Measurements from ENCODE around the gene PABPN1L. TPM values are rescaled to one million over a fixed set of nuclear protein-coding genes. Genes with fewer than 3 reads are reported as not detected.

Gene PABPN1L
- total and polyA plus RNA-seq, 2 of the 13 experiments (the other 11 are each of a cell fraction or from before 2014, with no cell fraction given), result not detected

DNA sequence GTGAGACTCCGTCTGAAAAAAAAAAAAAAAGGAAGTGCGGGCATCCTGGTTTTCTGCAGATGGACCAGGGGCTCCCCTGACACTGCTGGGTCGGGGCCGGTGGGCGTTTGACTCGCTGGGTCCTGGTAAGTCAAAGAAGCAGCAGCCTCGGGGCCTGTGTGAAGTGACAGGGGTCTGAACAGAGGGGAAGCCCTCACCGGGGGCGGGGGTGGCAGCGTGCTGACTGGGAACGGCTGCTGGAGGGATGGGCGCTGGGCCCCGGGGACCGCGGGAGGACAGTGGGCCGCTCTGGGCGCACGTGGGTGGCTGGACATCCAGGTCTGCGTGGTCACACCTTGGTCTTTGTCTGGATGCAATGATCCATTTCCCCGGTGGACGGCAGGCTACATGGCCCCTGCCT is 17.9 kb downstream of the PABPN1L start:
- Histone ChIP-seq H3K9ac (ENCODE audit: insufficient read depth, low read depth, low read length) (no peak overlapping the region), H2AFZ (ENCODE audit: low read length) (no peak overlapping the region), H3K9me3 (ENCODE audit: low read length) (no peaks in the 10 kb centered on the region), H4K20me1 (ENCODE audit: insufficient read depth, low read length) (peaks cover 3% of the 10 kb centered on the region; the same call in 1 of the 2 replicates), H3K27me3 (ENCODE audit: control insufficient read depth in 1 of 2, insufficient read depth in 2 of 2, low read length in 2 of 2) (no peaks in the 10 kb centered on the region), H3K27ac (ENCODE audit: extremely low read length, insufficient read depth, low read length) (no peak overlapping the region), H3K4me3 (replicated peaks in 1 of 3; ENCODE audit: insufficient read depth in 1 of 3, low read depth in 2 of 3, low read length in 3 of 3) (no peak overlapping the region), H3K4me1 (ENCODE audit: insufficient read depth, low read length) (no peaks in the 10 kb centered on the region), H3K4me2 (ENCODE audit: low read depth, low read length) (no peak overlapping the region), H3K79me2 (ENCODE audit: insufficient read depth, low read length) (no peaks in the 10 kb centered on the region), H3K36me3 (replicated peaks in 1 of 2; ENCODE audit: control insufficient read depth in 1 of 2, insufficient read depth in 2 of 2, low read length in 2 of 2) (peaks cover 0 to 3% of the 10 kb centered on the region in 2 experiments; a peak in 2 of 5 replicates)
- WGBS (ENCODE audit: low lambda C conversion rate), result 89% methylated on average over 16 of the region's 21 CpGs
- BruUV-seq (replicated peaks), result no TSS peak
- ChIA-PET POLR2A (interaction anchor here (1.1 kb wide), 1 partner anchor 8 kb away, joined by 3 read pairs; the partner anchor contains the start of genes GALNS and TRAPPC2L), CTCF (ENCODE audit: low intra/inter-chr PET ratio, low total read pairs) (no interaction called here)
- no peak for DNase-seq (ENCODE audit: low spot score)
- in situ Hi-C loops (cut with HindIII; ENCODE audit: extremely low pct_ligation_motif_present, low pct_unique_long_range_greater_than_20kb), result no loop called here
- intact Hi-C loops (cut with micrococcal nuclease; ENCODE audit: unreplicated experiment), result no loop called here
- TF ChIP-seq GABPB1 (CRISPR knock-in tag; IDR thresholded peaks at IDR 0.05) (no peak), ZNF335 (CRISPR knock-in tag; IDR thresholded peaks at IDR 0.05) (no peak), ZNF264 (CRISPR knock-in tag; IDR thresholded peaks at IDR 0.05) (no peak), ZNF230 (CRISPR knock-in tag; IDR thresholded peaks at IDR 0.05) (no peak), ZNF160 (CRISPR knock-in tag; IDR thresholded peaks at IDR 0.05) (no peak), EEA1 (CRISPR knock-in tag; IDR thresholded peaks at IDR 0.05; ENCODE audit: borderline replicate concordance) (no peak), ZFP36L1 (CRISPR knock-in tag; IDR thresholded peaks at IDR 0.05) (no peak), CBX5 (CRISPR knock-in tag; IDR thresholded peaks at IDR 0.05; ENCODE audit: borderline replicate concordance) (no peak), SUZ12 (IDR thresholded peaks at IDR 0.05; ENCODE audit: low read depth, low read length) (no peak), NCOA5 (CRISPR knock-in tag; IDR thresholded peaks at IDR 0.05) (no peak), FOXA3 (CRISPR knock-in tag; IDR thresholded peaks at IDR 0.05) (no peak), ZBTB38 (CRISPR knock-in tag; IDR thresholded peaks at IDR 0.05) (no peak), XBP1 (CRISPR knock-in tag; IDR thresholded peaks at IDR 0.05) (no peak), BRD4 (CRISPR knock-in tag; IDR thresholded peaks at IDR 0.05) (no peak), ZNF10 (CRISPR knock-in tag; IDR thresholded peaks at IDR 0.05; ENCODE audit: borderline replicate concordance, low read depth) (no peak), SMARCE1 (IDR thresholded peaks at IDR 0.05; ENCODE audit: borderline replicate concordance) (no peak)
- TF ChIP-seq, protein P1, sequence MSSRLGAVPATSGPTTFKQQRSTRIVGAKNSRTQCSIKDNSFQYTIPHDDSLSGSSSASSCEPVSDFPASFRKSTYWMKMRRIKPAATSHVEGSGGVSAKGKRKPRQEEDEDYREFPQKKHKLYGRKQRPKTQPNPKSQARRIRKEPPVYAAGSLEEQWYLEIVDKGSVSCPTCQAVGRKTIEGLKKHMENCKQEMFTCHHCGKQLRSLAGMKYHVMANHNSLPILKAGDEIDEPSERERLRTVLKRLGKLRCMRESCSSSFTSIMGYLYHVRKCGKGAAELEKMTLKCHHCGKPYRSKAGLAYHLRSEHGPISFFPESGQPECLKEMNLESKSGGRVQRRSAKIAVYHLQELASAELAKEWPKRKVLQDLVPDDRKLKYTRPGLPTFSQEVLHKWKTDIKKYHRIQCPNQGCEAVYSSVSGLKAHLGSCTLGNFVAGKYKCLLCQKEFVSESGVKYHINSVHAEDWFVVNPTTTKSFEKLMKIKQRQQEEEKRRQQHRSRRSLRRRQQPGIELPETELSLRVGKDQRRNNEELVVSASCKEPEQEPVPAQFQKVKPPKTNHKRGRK (CRISPR knock-in tag; IDR thresholded peaks at IDR 0.05), result no peak
- FAIRE-seq, result no peak
- no peak for ATAC-seq

Measured in HepG2 (cell line).